AG04449 (cell line): ENCODE results near the gene TMEM182.

Experiments
- CTCF ChIA-PET: fragments of 350-600 bp; formaldehyde crosslinking; extraction: SDS; loops from one replicate; lab custom pipeline; 2021; ENCODE audit warnings: antibody characterized with exemption; lab: Yijun Ruan, JAX
- POLR2A ChIA-PET: fragments of 400-600, 350-600 bp; formaldehyde crosslinking; extraction: SDS; loops from one replicate; lab custom pipeline; 2020; ENCODE audit warnings: antibody characterized with exemption, inconsistent platforms; lab: Yijun Ruan, JAX
- DNase-seq: peaks from one replicate; pipeline ENCODE4 v3.0.0-alpha.2; 2010; ENCODE audit warnings: low read depth, low spot score
- H3K4me3 ChIP-seq: 2 replicates; pipeline ENCODE4 v1.5.1; 2011; ENCODE audit warnings: low read depth, mild to moderate bottlenecking, control low read depth, low read length
- TF ChIP-seq, protein P1 (sequence below): IDR thresholded peaks from one replicate; pipeline ENCODE4 v1.5.1; 2011; ENCODE audit warnings: mild to moderate bottlenecking, moderate library complexity, low read length, control low read depth, inconsistent platforms; ENCODE audit not compliant: insufficient read depth; ENCODE audit errors: missing control alignments

TMEM182 gene

DNA sequence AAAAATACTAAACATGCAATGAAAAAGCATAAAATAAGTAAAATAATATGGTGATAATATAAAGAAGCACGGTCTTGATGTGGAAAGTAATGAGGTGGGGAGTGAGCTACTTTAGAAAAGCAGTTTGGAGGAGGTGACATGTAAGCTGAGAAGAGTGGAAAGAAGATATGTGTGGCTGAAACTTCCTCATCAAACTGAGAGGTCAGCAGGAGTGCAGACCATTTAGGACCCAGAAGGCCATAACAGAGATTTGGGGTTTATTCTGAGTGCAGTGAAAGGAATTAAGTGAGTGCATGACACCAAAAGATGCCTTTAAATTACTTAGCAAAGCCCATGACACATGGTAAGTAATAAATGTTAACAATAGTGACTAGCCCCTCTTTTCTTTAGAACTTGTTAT lies 24.4 kb upstream of the TMEM182 start:
- no peak for DNase-seq
- TF ChIP-seq, protein P1, sequence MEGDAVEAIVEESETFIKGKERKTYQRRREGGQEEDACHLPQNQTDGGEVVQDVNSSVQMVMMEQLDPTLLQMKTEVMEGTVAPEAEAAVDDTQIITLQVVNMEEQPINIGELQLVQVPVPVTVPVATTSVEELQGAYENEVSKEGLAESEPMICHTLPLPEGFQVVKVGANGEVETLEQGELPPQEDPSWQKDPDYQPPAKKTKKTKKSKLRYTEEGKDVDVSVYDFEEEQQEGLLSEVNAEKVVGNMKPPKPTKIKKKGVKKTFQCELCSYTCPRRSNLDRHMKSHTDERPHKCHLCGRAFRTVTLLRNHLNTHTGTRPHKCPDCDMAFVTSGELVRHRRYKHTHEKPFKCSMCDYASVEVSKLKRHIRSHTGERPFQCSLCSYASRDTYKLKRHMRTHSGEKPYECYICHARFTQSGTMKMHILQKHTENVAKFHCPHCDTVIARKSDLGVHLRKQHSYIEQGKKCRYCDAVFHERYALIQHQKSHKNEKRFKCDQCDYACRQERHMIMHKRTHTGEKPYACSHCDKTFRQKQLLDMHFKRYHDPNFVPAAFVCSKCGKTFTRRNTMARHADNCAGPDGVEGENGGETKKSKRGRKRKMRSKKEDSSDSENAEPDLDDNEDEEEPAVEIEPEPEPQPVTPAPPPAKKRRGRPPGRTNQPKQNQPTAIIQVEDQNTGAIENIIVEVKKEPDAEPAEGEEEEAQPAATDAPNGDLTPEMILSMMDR, result no peak
- ChIA-PET CTCF (interaction anchor here (1.1 to 5.7 kb wide), 4 partner anchors 14 to 69 kb away, joined by 3 to 48 read pairs (median 4); no protein-coding TSS in a partner anchor), POLR2A (no interaction called here)
- H3K4me3 ChIP-seq, result no peak overlapping the region; the same call in 1 of the 2 replicates

DNA sequence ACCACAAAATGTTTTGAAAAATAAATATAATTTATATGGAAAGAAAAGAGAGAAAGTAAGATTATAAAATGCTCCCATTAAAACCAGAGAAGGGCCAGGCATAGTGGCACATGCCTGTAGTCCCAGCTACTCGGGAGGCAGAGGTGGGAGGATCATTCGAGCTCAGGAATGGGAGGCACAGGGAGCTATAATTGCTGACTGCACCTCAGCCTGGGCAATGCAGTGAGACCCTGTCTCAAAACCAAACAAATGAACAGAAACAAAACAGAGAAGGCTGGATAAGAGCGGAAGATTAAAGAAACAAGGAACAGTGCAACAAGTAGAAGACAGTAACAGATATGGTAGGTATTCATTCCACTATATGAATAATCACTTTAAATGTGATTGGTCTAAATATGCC lies 18.6 kb upstream of the TMEM182 start:
- POLR2A ChIA-PET, result no interaction called here
- no peak for DNase-seq
- TF ChIP-seq, protein P1, result no peak
- no peak overlapping the region for H3K4me3 ChIP-seq
- CTCF ChIA-PET, result interaction anchor here (4.2 kb wide), 1 partner anchor 10 kb away, joined by 25 read pairs; no protein-coding TSS in a partner anchor

DNA sequence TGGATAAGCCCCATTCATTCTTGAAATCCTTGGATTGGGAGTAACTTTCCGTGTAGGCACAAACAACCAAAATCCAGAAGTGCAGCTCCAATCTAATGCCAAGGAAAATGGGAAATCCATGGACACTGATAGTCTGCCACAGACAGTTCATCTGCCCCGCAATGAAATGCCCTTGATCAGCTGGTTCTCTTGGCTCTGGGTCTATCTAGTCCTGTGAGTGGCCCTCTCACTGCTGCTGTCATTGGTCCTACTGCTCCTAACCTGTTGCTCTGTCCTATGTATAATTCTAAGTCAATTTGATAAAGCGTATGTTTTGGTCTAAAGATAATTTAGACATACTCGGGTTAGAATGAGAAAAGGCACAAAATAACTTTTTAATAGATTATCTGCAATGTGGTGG lies 13.7 kb upstream of the TMEM182 start:
- POLR2A ChIA-PET, result no interaction called here
- TF ChIP-seq, protein P1, result no peak
- DNase-seq, result no peak

DNA sequence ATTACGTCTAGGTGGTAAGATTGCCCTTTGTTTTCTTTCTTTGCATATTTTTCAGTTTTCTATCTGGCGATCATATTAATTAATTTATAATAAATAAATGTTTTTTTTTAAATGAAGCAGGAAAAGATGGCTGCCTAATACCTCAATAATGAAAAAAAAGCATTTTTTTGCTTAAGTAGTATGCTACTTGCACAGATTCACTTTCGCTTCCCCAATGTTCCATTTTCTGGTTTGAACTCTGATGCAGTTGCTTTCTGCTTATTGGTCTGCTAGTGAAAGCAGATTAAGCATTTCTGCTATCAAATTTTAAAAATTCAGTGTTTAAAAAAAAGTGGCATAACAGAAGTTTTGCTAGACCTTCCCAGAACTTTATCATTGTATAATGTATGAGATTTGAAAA lies 11.9 kb upstream of the TMEM182 start:
- H3K4me3 ChIP-seq, result no peak overlapping the region
- TF ChIP-seq, protein P1, result no peak
- DNase-seq, result no peak
- ChIA-PET CTCF (interaction anchor here (6.7 to 9.5 kb wide), 2 partner anchors 13 to 53 kb away, joined by 87 to 125 read pairs; partner anchors contain the start of gene TMEM182), POLR2A (no interaction called here)

More for the DNA sequence above, 13.7 kb upstream of the TMEM182 start:
- H3K4me3 ChIP-seq, result no peak overlapping the region
- CTCF ChIA-PET, result interaction anchor here (9.5 kb wide), 1 partner anchor 54 kb away, joined by 125 read pairs; no protein-coding TSS in a partner anchor

DNA sequence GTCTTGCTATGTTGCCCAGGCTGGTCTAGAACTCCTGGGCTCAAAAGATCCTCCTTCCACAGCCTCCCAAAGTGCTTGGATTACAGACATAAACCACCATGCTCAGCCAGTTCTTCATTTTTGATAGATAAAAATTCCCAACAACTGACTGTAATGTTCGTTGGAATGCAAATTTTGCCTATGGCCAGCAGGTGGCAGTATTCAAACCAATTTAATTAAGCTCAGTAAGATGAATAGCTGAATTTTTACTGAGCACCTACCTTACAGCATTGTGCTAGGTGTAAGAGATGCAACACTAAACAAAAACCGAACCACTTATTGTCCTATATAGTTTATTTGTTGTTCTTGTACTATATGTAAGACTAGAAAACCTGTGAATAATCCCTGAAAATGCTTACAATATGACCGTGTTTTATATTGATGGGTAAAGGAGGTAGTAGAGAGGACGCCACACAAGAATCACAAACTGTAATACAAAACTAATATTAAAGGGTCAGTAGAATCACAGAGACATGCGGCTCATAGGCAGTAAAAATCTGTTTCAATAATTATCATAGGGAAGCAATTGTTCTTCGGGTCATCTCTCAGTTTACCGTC lies 8.2 kb upstream of the TMEM182 start:
- CTCF ChIA-PET, result interaction anchor here (1.0 to 9.5 kb wide), 15 partner anchors 8 to 284 kb away, joined by 3 to 125 read pairs (median 8); partner anchors contain the start of genes SLC9A4 and TMEM182
- no peak overlapping the region for H3K4me3 ChIP-seq
- DNase-seq, result peak; percentile 10
- POLR2A ChIA-PET, result no interaction called here
- TF ChIP-seq, protein P1, result peak; percentile 58

DNA sequence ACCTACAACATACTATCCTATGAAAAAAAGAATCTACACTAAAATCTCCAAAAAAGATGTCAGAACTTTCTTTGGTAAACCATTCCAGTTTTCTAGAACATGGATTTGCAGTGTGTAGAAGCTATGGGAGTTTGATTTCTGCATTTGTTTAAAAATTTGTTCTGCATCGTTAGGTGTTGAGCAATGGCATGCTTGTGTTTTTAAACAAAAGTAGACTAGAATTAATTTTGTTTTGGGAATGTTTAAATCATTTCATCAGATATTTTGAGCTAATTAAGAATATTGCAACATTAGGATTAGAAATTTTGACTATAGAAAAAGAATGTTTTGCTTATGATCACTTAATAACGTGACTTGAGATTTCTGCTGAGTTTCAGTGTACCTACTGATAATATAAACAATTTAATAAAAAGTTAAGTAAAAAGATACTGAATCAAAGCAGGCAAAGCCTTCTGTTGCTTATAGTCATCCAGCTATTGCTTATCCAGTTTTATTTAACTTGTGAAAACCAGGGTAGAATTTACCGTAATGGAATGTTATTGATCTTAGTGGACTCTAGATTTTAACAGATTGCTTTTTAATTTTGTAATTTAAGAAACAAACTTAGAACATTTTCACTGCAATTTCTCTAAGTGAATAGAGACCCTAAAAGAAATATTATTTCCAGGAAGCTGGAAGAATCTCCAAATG lies 7.2 kb upstream of the TMEM182 start:
- ChIA-PET POLR2A (no interaction called here), CTCF (interaction anchor here (0.6 to 9.5 kb wide), 9 partner anchors 9 to 48 kb away, joined by 3 to 125 read pairs (median 14); partner anchors contain the start of gene TMEM182)
- H3K4me3 ChIP-seq, result no peak overlapping the region
- TF ChIP-seq, protein P1, result no peak
- DNase-seq, result no peak
